Measurements from ENCODE around the gene MTG2. TPM values are rescaled to one million over a fixed set of nuclear protein-coding genes. Genes with fewer than 3 reads are reported as not detected.

MTG2 gene
- total and polyA plus RNA-seq, 2 of the 13 experiments (the other 11 are each of a cell fraction or from before 2014, with no cell fraction given), result 20.4 to 37.8 TPM

DNA sequence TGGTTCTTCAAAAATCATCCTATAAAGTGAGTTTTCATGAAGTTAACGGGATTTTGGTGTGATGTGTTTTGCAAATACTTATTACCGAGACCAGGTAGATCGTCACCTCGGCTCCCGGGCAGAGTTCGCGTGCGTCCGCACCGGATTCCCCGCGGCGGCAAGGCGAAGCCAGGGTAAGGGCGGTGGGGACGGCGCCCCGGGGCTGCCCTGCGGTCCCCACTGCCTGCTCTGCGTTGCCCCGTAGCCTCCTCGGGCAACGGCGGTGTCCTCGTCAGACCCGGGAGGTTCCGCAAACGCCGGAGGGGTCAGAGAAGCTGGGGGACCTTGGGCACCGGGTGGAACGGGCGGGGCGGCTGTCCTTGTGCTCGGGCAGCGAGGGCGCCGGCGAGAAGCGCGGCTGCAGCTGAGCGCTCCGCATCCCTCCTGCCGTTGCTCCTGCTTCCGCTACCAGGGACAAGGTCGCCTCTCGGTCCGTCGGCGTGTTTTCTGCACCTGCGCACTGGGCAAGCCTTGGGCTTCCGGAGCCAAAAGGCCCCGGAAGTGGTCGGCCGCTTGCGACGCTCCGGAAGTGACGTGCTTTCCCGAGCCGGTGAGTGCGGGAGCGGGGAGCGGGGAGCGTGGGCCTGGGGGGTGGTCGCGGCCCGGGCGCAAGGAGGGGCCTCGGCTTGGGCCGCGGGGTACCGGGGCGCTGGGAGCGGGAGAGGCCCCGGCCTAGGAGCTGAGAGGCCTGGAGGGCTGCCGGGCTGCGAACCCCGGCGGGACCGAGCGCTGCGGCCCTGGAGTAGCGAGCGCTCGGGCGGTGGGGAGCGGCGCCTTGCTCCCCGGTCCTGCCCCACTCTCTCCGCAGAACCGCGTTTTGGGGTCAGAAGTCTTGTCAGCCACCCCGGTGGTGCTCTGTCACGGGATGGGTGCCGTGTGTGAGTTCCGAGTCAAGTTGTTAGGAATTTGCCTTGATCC lies at the start of gene MTG2 (continued):
- TF ChIP-seq, protein P1, sequence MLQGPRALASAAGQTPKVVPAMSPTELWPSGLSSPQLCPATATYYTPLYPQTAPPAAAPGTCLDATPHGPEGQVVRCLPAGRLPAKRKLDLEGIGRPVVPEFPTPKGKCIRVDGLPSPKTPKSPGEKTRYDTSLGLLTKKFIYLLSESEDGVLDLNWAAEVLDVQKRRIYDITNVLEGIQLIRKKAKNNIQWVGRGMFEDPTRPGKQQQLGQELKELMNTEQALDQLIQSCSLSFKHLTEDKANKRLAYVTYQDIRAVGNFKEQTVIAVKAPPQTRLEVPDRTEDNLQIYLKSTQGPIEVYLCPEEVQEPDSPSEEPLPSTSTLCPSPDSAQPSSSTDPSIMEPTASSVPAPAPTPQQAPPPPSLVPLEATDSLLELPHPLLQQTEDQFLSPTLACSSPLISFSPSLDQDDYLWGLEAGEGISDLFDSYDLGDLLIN (CRISPR knock-in tag; IDR thresholded peaks at IDR 0.05; ENCODE audit: borderline replicate concordance), result peak; percentile 89
- TF ChIP-seq ZBTB21 (CRISPR knock-in tag; IDR thresholded peaks at IDR 0.05) (peak; percentile 22; the same call in 1 of the 2 replicates), SMARCC2 (IDR thresholded peaks at IDR 0.05) (no peak), MXI1 (IDR thresholded peaks at IDR 0.05; ENCODE audit: borderline replicate concordance, low read depth, low read length) (peak; percentile 95; the same call in 1 of the 3 replicates), MIER2 (CRISPR knock-in tag; IDR thresholded peaks at IDR 0.05) (peak; percentile 83), NFIC (IDR thresholded peaks at IDR 0.05; ENCODE audit: low read length) (no peak), ZFP36 (IDR thresholded peaks at IDR 0.05; ENCODE audit: borderline replicate concordance, low read depth, low read length, partially characterized antibody) (no peak), POLR2A (IDR thresholded peaks at IDR 0.05; ENCODE audit: insufficient read depth in 1 of 2, low read depth in 2 of 2, low read length in 2 of 2) (peak; percentile 97 to 100), POLR2AphosphoS5 (IDR thresholded peaks at IDR 0.05; ENCODE audit: low read depth, low read length) (peak; percentile 99), ARHGAP35 (CRISPR knock-in tag; IDR thresholded peaks at IDR 0.05; ENCODE audit: borderline replicate concordance) (peak; percentile 99), ZNF556 (CRISPR knock-in tag; IDR thresholded peaks at IDR 0.05; ENCODE audit: borderline replicate concordance) (peak; percentile 94; the same call in 1 of the 2 replicates), TAF1 (CRISPR knock-in tag; IDR thresholded peaks at IDR 0.05) (peak; percentile 100), MEF2D (CRISPR knock-in tag; IDR thresholded peaks at IDR 0.05) (peak; percentile 91), SIN3B (IDR thresholded peaks at IDR 0.05; ENCODE audit: low read length) (peak; percentile 74; the same call in 1 of the 2 replicates), REL (CRISPR knock-in tag; conservative IDR thresholded peaks at IDR 0.05) (0 out of 2 replicates have a peak, but pooled peaks have one; percentile 92), ZNF430 (CRISPR knock-in tag; IDR thresholded peaks at IDR 0.05) (peak; percentile 73; the same call in 1 of the 2 replicates), ZNF629 (CRISPR knock-in tag; conservative IDR thresholded peaks at IDR 0.05) (peak; percentile 74)
- TF ChIP-seq, protein P2, sequence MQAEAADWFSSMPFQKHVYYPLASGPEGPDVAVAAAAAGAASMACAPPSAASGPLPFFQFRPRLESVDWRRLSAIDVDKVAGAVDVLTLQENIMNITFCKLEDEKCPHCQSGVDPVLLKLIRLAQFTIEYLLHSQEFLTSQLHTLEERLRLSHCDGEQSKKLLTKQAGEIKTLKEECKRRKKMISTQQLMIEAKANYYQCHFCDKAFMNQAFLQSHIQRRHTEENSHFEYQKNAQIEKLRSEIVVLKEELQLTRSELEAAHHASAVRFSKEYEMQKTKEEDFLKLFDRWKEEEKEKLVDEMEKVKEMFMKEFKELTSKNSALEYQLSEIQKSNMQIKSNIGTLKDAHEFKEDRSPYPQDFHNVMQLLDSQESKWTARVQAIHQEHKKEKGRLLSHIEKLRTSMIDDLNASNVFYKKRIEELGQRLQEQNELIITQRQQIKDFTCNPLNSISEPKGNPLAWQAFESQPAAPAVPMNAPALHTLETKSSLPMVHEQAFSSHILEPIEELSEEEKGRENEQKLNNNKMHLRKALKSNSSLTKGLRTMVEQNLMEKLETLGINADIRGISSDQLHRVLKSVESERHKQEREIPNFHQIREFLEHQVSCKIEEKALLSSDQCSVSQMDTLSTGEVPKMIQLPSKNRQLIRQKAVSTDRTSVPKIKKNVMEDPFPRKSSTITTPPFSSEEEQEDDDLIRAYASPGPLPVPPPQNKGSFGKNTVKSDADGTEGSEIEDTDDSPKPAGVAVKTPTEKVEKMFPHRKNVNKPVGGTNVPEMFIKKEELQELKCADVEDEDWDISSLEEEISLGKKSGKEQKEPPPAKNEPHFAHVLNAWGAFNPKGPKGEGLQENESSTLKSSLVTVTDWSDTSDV (CRISPR knock-in tag; IDR thresholded peaks at IDR 0.05), result peak; percentile 82; the same call in 1 of the 2 replicates
- TF ChIP-seq, protein P3, sequence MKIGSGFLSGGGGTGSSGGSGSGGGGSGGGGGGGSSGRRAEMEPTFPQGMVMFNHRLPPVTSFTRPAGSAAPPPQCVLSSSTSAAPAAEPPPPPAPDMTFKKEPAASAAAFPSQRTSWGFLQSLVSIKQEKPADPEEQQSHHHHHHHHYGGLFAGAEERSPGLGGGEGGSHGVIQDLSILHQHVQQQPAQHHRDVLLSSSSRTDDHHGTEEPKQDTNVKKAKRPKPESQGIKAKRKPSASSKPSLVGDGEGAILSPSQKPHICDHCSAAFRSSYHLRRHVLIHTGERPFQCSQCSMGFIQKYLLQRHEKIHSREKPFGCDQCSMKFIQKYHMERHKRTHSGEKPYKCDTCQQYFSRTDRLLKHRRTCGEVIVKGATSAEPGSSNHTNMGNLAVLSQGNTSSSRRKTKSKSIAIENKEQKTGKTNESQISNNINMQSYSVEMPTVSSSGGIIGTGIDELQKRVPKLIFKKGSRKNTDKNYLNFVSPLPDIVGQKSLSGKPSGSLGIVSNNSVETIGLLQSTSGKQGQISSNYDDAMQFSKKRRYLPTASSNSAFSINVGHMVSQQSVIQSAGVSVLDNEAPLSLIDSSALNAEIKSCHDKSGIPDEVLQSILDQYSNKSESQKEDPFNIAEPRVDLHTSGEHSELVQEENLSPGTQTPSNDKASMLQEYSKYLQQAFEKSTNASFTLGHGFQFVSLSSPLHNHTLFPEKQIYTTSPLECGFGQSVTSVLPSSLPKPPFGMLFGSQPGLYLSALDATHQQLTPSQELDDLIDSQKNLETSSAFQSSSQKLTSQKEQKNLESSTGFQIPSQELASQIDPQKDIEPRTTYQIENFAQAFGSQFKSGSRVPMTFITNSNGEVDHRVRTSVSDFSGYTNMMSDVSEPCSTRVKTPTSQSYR (CRISPR knock-in tag; IDR thresholded peaks at IDR 0.05; ENCODE audit: borderline replicate concordance), result peak; percentile 29

Measured in HepG2 (cell line).